Glomerular visceral epithelial cell (primary cell): ENCODE data around the gene G0S2.
"Not testable (repeated sequence)": the region's sequence is repeated elsewhere in the genome, so short reads cannot be mapped to it uniquely, and the experiment has no call there.

Experiments used
- DNase-seq: peaks from one replicate; pipeline ENCODE4 v3.0.0-alpha.2; 2016; ENCODE audit errors: extremely low spot score

Gene G0S2

GRCh38 chr1:209678981-209679539 lies 3.8 kb downstream of the G0S2 start:
- no peak for DNase-seq

DNA sequence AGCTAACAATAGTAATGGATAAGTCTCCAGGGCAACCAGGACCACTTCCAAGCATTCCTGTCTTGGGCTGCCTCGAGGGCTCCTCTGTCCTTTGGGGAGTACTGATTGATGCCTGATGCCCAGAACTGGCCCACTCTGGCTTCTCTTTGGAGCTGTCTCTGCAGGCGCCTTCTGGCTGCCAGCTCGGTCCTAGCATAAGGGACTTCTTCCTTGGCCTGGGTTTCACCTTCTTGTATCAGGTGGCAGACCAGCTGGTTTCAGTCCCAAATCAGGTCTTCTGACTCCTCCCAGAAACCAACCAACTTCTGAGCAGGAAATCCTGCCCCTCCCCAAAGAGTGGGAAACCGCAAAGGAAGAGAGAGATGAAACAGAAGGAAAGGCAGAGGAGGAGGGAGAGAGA lies 10.6 kb downstream of the G0S2 start:
- no peak for DNase-seq

DNA sequence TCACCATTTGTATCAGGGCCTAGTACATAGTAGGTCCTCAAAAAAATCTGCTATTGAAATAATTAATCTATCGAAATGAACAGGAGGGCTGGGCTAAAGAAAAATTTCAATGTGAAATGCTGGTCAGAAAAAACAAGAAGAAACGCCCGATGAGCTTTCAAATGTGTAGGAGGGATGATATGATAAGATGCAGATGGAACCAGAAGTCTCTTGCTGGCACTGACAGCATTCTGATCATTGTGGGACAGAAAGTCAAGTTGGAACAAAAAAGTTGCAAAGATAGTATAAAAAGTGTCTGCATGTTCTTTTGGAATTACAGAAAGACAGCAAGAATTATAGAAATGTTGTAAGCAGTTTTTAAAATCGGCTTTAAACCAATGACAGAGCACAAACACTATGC lies 11.1 kb downstream of the G0S2 start:
- DNase-seq, result no peak

DNA sequence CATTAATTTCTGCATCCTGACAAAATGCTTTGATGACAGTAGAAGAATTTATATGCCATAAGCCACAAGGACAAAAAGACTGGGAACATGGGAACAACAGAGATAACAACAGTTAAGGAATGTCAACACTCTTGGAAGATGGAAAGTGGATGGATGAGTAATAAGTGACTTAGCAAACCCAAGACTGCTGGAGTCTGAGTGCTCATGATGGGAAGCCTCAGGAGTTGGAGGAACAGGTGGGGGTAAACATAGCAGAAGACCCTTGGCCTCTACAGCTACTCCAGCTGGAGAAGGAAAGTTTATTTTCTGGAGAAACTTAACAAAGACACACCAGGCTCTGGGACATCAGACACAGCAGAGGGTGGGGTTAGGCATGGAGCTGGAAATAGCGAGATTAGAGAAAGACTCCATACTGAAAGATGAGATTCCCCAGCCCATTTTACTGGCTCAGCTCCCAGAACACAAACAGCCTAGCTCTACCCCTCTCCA lies 13.6 kb downstream of the G0S2 start:
- peak; percentile 41 for DNase-seq

DNA sequence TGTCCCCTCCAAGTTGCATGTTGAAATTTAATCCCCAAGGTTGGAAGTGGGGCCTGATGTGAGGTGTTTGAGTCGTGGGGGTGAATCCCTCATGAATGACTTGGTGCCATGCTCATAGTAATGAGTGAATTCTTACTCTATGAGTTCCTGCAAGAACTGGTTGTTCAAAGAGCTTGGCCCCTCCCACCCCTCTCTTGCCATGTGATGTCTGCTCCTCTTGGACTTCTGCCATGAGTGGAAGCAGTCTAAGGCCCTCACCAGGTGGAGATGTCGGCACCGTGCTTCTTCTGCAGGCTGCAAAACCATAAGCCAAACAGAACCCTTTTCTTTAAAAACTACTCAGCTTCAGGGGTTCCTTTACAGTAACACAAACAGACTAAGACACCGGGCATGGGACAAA lies 14.3 kb downstream of the G0S2 start:
- DNase-seq, result no peak

- DNase-seq, result no peak
Observed at GRCh38 chr1:209691237-209691636, 16.0 kb downstream of the G0S2 start.

DNA sequence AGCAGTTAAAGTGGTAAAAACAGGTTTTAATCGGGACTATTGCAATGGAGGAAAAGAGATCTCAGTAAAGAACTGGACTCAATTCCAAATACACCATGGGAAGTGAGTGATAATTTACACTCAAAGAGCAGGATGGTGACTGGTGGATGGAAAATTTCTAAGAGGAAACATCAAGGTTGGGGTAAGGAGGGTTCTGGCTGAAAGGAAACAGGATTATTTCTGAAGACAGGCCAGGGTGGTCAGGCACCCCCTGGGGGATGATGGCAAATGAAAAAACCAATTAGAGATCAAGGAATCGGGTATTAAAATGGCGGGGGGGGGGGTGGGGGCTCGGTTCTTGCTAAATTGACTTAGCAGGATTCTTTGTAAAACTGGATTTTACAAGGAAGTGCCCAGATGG lies 17.1 kb downstream of the G0S2 start:
- no peak for DNase-seq

DNA sequence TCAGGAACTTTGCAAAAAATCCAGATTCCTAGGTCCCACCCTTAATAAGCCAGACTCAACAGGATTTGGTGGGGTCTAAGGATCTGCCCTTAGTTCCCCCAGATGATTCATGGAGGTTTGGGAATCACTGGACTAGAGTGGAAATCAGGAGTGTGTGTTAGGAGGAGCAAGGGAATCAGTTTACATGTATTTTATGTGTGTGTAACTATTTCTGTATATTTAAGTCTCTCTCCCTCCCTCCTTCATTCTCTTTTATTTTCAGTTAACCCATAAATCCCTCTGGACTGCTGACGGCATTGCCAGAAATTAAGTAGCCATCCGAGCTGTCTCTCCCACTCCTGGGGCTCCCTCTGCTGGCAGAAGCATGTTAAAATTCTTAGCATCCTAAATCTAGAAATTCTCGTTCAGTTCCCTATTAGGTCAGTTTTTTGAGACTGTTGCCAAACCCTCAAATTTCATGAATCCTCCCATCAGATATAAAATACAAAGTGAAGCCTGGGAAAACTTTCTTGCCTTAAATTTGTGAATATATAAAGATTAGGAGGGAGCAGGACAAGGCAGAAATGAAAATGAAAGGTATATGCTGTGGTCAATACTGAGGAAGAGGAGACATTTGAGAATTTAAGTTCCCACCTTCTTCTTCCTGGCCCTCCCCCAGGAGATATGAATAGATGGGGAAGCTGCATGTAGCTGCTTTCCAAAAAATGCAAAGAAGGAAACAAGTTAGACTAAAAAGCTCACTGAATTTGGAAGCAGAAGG lies 17.7 kb downstream of the G0S2 start:
- peak; percentile 85 for DNase-seq

GRCh38 chr1:209696673-209697072 lies 21.5 kb downstream of the G0S2 start:
- no peak for DNase-seq

DNA sequence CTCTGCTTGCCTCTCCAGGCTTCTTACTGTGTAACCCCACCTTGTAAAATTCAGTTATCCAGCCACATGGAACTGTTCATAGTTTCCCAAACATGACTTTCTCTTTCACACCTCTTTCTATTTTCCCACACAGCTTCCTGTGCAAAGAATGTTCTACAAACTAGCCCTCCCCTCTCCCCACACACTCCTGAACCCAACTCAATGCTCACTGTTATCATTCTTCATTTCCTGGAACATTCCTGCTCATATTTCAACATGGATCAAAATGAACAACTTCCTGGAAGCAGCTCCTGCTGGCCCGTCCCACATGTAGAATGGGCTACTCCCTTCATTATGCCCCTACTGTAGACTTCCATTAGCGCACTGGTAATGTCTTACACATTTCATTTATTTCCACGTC lies 21.9 kb downstream of the G0S2 start:
- DNase-seq, result no peak

GRCh38 chr1:209700686-209701085 lies 25.5 kb downstream of the G0S2 start:
- not testable (repeated sequence) for DNase-seq

DNA sequence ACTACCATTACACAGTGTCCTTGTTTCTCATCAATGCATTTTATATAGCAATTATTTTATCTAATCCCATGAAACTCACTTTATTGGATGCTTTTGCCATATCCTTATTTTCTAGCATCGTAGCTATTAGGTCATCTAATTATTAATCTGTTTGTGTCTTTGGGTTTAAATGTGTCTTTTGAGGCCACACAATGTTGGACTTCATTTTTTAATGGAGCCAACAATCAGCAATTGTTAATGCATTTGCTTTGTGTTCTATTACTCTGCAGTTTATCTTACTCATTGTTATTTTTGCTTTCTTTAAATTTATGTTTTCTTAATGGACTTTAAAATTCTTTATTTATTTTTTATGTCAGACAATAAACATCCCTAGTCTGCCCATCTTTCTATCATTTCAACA lies 27.6 kb downstream of the G0S2 start:
- DNase-seq, result no peak

DNA sequence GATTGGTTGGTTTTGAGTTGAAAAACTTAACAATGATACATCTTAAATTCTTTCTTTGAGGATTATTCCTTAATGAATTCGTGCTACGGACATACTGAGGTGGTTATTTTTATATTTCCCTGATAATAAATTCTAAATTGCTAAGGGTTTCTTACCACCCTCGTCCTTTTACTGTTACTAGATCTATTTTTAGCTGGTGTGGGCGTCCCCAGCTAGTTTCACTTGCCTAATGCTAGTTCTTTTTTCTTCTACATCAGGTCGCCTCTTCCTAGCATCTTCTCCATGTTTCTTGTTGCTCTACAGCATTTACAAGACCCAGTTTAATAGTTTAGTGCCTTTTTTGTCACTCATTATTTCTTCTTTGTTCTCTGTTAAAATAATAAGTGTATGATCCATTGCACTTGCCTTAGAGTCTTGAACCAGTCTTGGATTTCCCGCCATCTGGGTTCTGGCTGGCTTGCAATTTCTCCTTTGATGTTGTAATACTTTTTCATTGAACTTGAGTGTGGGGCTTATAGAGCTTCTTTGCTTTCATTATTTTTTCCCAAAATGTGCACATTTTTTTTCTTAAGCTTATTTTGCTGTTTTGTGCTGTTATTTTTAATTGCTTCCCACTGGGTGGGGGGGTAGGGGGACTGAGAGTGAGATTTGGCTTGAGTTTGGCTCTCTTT lies 28.8 kb downstream of the G0S2 start:
- DNase-seq, result no peak

DNA sequence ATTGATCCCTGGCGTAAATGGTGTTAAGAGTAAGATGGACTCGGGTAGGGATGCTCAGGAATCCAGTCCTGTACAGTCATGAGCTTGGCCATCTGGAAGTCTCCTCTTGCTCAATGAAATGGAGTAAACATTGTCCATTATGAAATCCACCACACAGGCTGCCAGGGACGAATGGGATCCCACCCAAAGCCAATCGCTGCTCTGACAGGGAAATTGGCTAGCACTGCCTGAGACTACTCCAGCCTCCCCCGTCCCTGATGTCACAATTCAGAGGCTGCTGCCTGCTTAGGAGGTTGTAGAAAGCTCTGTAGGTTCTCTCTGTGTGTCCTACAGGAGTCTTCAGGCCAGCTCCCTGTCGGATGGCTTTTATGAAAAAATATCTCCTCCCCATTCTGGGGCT lies 29.4 kb downstream of the G0S2 start, which contains the start of gene HSD11B1:
HSD11B1 (plus strand) TSS at position 263 of the 400 bp plus-strand sequence; CDS start at position 360, 97 bp downstream.
- no peak for DNase-seq

DNA sequence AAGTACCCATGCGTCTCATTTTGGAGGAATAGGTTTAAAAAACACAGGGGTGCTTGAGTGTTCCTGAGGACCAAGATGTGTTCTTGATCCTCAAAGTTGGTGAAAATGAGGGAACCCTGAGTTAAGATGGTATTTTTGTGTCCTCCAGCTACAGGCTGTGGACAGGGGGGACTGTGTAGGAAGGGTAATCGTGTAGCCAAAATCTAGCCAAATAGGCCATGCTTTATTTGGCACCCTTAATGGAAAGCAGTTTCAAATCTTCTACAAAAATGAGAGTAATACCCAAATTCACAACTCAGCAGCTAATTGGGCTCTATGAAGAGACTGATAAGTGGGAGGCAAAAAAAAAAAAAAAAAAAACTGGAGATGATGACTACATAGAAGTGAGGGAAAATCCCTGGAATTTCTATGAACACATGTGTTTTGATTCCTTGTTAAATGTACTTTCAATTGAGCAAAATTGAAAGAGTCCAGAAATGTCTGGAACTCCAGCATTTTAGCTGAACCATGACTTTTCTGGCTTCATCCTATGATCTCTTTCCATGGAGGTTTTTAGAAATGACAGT lies 29.9 kb downstream of the G0S2 start:
- DNase-seq, result no peak

- DNase-seq, result no peak
Observed at GRCh38 chr1:209706622-209707021, 31.4 kb downstream of the G0S2 start.

DNA sequence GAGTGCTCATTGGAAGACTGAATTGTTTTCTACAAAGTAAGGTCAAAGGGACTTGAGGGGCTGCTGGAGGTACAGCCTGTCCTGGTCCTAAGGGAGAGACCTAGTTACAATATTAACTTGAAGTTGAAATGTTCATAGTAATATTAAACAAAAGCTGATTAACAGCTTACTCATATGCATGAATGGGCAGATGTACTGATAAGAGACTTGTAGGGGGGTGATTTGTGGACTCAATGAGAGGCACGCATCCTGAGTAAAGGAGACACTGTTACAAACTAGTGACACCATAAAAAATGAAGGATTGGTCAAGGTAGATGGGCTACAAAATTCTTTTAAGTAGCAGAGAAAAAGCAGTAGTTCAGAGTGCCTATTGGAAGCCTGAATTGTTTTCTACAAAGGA lies 32.1 kb downstream of the G0S2 start:
- DNase-seq, result no peak

DNA sequence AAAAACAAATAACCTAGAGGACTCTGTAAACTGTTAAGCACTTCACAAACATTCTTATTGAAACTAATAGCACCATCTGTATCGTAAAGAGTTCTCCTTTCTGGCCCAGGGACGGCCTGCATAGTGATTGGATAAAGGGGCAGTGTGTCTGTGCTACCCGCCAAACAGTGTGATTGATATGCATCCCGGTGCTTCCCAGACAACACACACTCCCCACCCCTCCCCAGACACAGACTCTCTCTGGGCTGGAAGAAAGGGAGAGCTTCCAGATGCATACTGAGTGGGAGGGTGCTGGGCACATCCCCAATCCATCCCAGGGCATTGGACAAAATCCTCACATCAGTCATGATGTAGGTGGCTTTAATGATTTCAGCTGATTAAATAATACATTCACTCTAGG lies 33.1 kb downstream of the G0S2 start:
- no peak for DNase-seq

- no peak for DNase-seq
Observed at GRCh38 chr1:209710093-209710492, 34.9 kb downstream of the G0S2 start.

- no peak for DNase-seq
Observed at GRCh38 chr1:209710847-209711246, 35.6 kb downstream of the G0S2 start.

- no peak for DNase-seq
Observed at GRCh38 chr1:209714338-209714737, 39.1 kb downstream of the G0S2 start.

- no peak for DNase-seq
Observed at GRCh38 chr1:209715314-209715713, 40.1 kb downstream of the G0S2 start.

DNA sequence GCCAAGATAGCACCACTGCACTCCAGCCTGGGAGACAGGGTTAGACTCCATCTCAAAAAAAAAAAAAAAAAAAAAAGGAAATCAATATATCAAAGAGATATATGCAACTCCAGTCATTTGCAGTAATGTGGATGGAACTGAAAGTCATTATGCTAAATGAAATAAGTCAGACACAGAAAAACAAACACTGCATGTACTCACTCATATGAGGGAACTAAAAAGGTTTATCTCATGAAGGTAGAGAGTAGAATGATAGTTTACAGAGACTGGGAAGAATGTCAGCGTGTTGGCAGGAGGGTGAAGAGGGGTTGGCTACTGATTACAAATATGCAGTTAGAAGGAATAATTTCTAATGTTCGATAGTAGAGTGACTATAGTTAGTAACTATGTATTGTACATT lies 42.6 kb downstream of the G0S2 start:
- DNase-seq, result no peak
